ENCODE measurements around the gene AP1AR. TPM values are rescaled to one million over a fixed set of nuclear protein-coding genes. Genes with fewer than 3 reads are reported as not detected.
A peak's percentile ranks its signal among the peaks of the same experiment; 100 is the strongest.

The AP1AR gene
- total RNA-seq, 8 experiments from 2014 or later, result 21.1 to 31.4 (median 23.8) TPM

GRCh38 chr4:112234952-112235609 is 3.5 kb downstream of the AP1AR start:
- no peak for ATAC-seq (replicated peaks in 6 of 8)
- WGBS, 10 experiments, result 17 to 81% (median 42%) methylated on average over 2 to 3 of the region's 3 CpGs
- Histone ChIP-seq H3K4me1 (replicated peaks in 1 of 2) (peaks cover 8 to 12% of the 10 kb centered on the region in 2 donors), H3K27ac (no peak overlapping the region), H3K4me3 (no peak overlapping the region)
- in situ Hi-C loops (cut with MboI; ENCODE audit: low pct_unique_long_range_greater_than_20kb in 2 of 9, low sequenced_read_pairs in 9 of 9, unreplicated experiment in 9 of 9), result loop anchor here in 4 of 9 experiments (10.0 to 25.0 kb wide), 3 partner anchors 98 to 140 kb away; partner anchors contain the start of gene FAM241A (in 1 of the 4)

GRCh38 chr4:112236040-112236439 is 4.5 kb downstream of the AP1AR start:
- 72 to 100% (median 92%) methylated on average over 1 to 2 of the region's 2 CpGs; no CpG with 5 or more reads in 1 of the 10 experiments for WGBS, 10 experiments
- in situ Hi-C loops (cut with MboI; ENCODE audit: low pct_unique_long_range_greater_than_20kb in 2 of 9, low sequenced_read_pairs in 9 of 9, unreplicated experiment in 9 of 9), result loop anchor here in 4 of 9 experiments (10.0 to 25.0 kb wide), 3 partner anchors 99 to 141 kb away; partner anchors contain the start of gene FAM241A (in 1 of the 4)
- ATAC-seq (replicated peaks in 6 of 8), result no peak

GRCh38 chr4:112238833-112239232 is 7.2 kb downstream of the AP1AR start:
- no peak for ATAC-seq (replicated peaks in 6 of 8)
- in situ Hi-C loops (cut with MboI; ENCODE audit: low pct_unique_long_range_greater_than_20kb in 2 of 9, low sequenced_read_pairs in 9 of 9, unreplicated experiment in 9 of 9), result loop anchor here in 4 of 9 experiments (10.0 to 25.0 kb wide), 3 partner anchors 102 to 144 kb away; partner anchors contain the start of gene FAM241A (in 1 of the 4)
- H3K4me3 ChIP-seq, result no peak overlapping the region
- H3K27ac ChIP-seq, result no peak overlapping the region
- WGBS, 10 experiments, result 86 to 100% (median 98%) methylated on average over 1 to 2 of the region's 2 CpGs
- H3K4me1 ChIP-seq (replicated peaks in 1 of 2), result peaks cover 2 to 5% of the 10 kb centered on the region in 2 donors

More at GRCh38 chr4:112236040-112236439, 4.5 kb downstream of the AP1AR start:
- H3K4me1 ChIP-seq (replicated peaks in 1 of 2), result peaks cover 8 to 10% of the 10 kb centered on the region in 2 donors
- no peak overlapping the region for H3K4me3 ChIP-seq
- H3K27ac ChIP-seq, result no peak overlapping the region

GRCh38 chr4:112245383-112245782 is 13.8 kb downstream of the AP1AR start:
- Histone ChIP-seq H3K4me3 (no peak overlapping the region), H3K27ac (no peak overlapping the region), H3K4me1 (replicated peaks in 1 of 2) (peaks cover 0 to 3% of the 10 kb centered on the region in 2 donors)
- WGBS, 10 experiments, result 77 to 100% (median 100%) methylated on average over 1 to 2 of the region's 2 CpGs; no CpG with 5 or more reads in 2 of the 10 experiments
- no peak for ATAC-seq (replicated peaks in 6 of 8)
- in situ Hi-C loops (cut with MboI; ENCODE audit: low pct_unique_long_range_greater_than_20kb in 2 of 9, low sequenced_read_pairs in 9 of 9, unreplicated experiment in 9 of 9), result loop anchor here in 3 of 9 experiments (25.0 kb wide), 2 partner anchors 108 to 133 kb away; partner anchors contain the start of gene FAM241A (in 1 of the 3)

- in situ Hi-C loops (cut with MboI; ENCODE audit: low pct_unique_long_range_greater_than_20kb in 2 of 9, low sequenced_read_pairs in 9 of 9, unreplicated experiment in 9 of 9), result loop anchor here in 3 of 9 experiments (25.0 kb wide), 2 partner anchors 110 to 135 kb away; partner anchors contain the start of gene FAM241A (in 1 of the 3)
- no peak overlapping the region for H3K27ac ChIP-seq
- ATAC-seq (replicated peaks in 6 of 8), result no peak
- H3K4me3 ChIP-seq, result no peak overlapping the region
- WGBS, 10 experiments, result 0 to 100% (median 68%) methylated on average over 1 to 3 of the region's 3 CpGs
- peaks cover 0 to 3% of the 10 kb centered on the region in 2 donors for H3K4me1 ChIP-seq (replicated peaks in 1 of 2)
Observed at GRCh38 chr4:112247021-112247420, 15.4 kb downstream of the AP1AR start.

GRCh38 chr4:112251019-112251643 is 19.5 kb downstream of the AP1AR start:
- no peak overlapping the region for H3K27ac ChIP-seq
- WGBS, 10 experiments, result 67 to 100% (median 92%) methylated on average over 1 to 3 of the region's 3 CpGs
- H3K4me3 ChIP-seq, result no peak overlapping the region
- peak in 6 of 8 experiments; percentile 61 to 97 (median 90) for ATAC-seq (replicated peaks in 6 of 8)
- peaks cover 0 to 3% of the 10 kb centered on the region in 2 donors for H3K4me1 ChIP-seq (replicated peaks in 1 of 2)
- in situ Hi-C loops (cut with MboI; ENCODE audit: low pct_unique_long_range_greater_than_20kb in 2 of 9, low sequenced_read_pairs in 9 of 9, unreplicated experiment in 9 of 9), result no loop called here

GRCh38 chr4:112252234-112252633 is 20.6 kb downstream of the AP1AR start:
- ATAC-seq (replicated peaks in 6 of 8), result no peak
- in situ Hi-C loops (cut with MboI; ENCODE audit: low pct_unique_long_range_greater_than_20kb in 2 of 9, low sequenced_read_pairs in 9 of 9, unreplicated experiment in 9 of 9), result no loop called here
- no peak overlapping the region for H3K27ac ChIP-seq
- 100% methylated on average over 1 of the region's 1 CpG; no CpG with 5 or more reads in 4 of the 10 experiments for WGBS, 10 experiments
- H3K4me1 ChIP-seq (replicated peaks in 1 of 2), result no peaks in the 10 kb centered on the region
- H3K4me3 ChIP-seq, result no peak overlapping the region

GRCh38 chr4:112253382-112254000 is 21.9 kb downstream of the AP1AR start:
- 36 to 100% (median 68%) methylated on average over 1 to 2 of the region's 2 CpGs; no CpG with 5 or more reads in 3 of the 10 experiments for WGBS, 10 experiments
- no peak for ATAC-seq (replicated peaks in 6 of 8)
- Histone ChIP-seq H3K4me1 (replicated peaks in 1 of 2) (no peaks in the 10 kb centered on the region), H3K4me3 (no peak overlapping the region), H3K27ac (no peak overlapping the region)
- in situ Hi-C loops (cut with MboI; ENCODE audit: low pct_unique_long_range_greater_than_20kb in 2 of 9, low sequenced_read_pairs in 9 of 9, unreplicated experiment in 9 of 9), result no loop called here

GRCh38 chr4:112257098-112257497 is 25.5 kb downstream of the AP1AR start:
- in situ Hi-C loops (cut with MboI; ENCODE audit: low pct_unique_long_range_greater_than_20kb in 2 of 9, low sequenced_read_pairs in 9 of 9, unreplicated experiment in 9 of 9), result no loop called here
- Histone ChIP-seq H3K27ac (no peak overlapping the region), H3K4me3 (no peak overlapping the region), H3K4me1 (replicated peaks in 1 of 2) (no peaks in the 10 kb centered on the region)
- ATAC-seq (replicated peaks in 6 of 8), result no peak
- WGBS, 10 experiments, result 90 to 100% (median 100%) methylated on average over 1 to 2 of the region's 2 CpGs; no CpG with 5 or more reads in 2 of the 10 experiments

GRCh38 chr4:112266823-112267222 is 35.2 kb downstream of the AP1AR start:
- in situ Hi-C loops (cut with MboI; ENCODE audit: low pct_unique_long_range_greater_than_20kb in 2 of 9, low sequenced_read_pairs in 9 of 9, unreplicated experiment in 9 of 9), result no loop called here
- no peak overlapping the region for H3K4me3 ChIP-seq
- H3K27ac ChIP-seq, result no peak overlapping the region
- peak in 1 of 8 experiments; percentile 26 for ATAC-seq (replicated peaks in 6 of 8)
- no peaks in the 10 kb centered on the region for H3K4me1 ChIP-seq (replicated peaks in 1 of 2)
- 31 to 100% (median 87%) methylated on average over 1 to 2 of the region's 2 CpGs for WGBS, 10 experiments

GRCh38 chr4:112270051-112270450 is 38.5 kb downstream of the AP1AR start:
- no peak overlapping the region for H3K27ac ChIP-seq
- H3K4me1 ChIP-seq (replicated peaks in 1 of 2), result no peaks in the 10 kb centered on the region
- 56 to 100% (median 100%) methylated on average over 1 of the region's 1 CpG; no CpG with 5 or more reads in 1 of the 10 experiments for WGBS, 10 experiments
- no peak overlapping the region for H3K4me3 ChIP-seq
- no peak for ATAC-seq (replicated peaks in 6 of 8)
- in situ Hi-C loops (cut with MboI; ENCODE audit: low pct_unique_long_range_greater_than_20kb in 2 of 9, low sequenced_read_pairs in 9 of 9, unreplicated experiment in 9 of 9), result no loop called here

- Histone ChIP-seq H3K4me3 (no peak overlapping the region), H3K4me1 (replicated peaks in 1 of 2) (no peaks in the 10 kb centered on the region), H3K27ac (no peak overlapping the region)
- ATAC-seq (replicated peaks in 6 of 8), result peak in 4 of 8 experiments; percentile 30 to 59 (median 42)
- in situ Hi-C loops (cut with MboI; ENCODE audit: low pct_unique_long_range_greater_than_20kb in 2 of 9, low sequenced_read_pairs in 9 of 9, unreplicated experiment in 9 of 9), result no loop called here
- WGBS, 10 experiments, result 29 to 94% (median 74%) methylated on average over 2 to 7 of the region's 8 CpGs
Observed at GRCh38 chr4:112270640-112271421, 39.2 kb downstream of the AP1AR start.

Data from motor neuron (in vitro differentiated cells).